Mesenchymal stem cell (in vitro differentiated cells and primary cell): ENCODE measurements around the gene GMFB.

ENCODE experiments used
- DNase-seq: peaks from one replicate; pipeline ENCODE4 v3.0.0-alpha.2; 2013
- H2AFZ ChIP-seq: one replicate; pipeline ENCODE4 v1.6.1; 2013; ENCODE audit warnings: low read depth, mild to moderate bottlenecking, control low read depth, inconsistent platforms, low read length, moderate library complexity
- H2AK5ac ChIP-seq: 2 replicates; pipeline ENCODE4 v1.6.1; 2013; ENCODE audit warnings: low read length, moderate library complexity, mild to moderate bottlenecking, inconsistent platforms; ENCODE audit not compliant: severe bottlenecking
- H2BK120ac ChIP-seq: one replicate; pipeline ENCODE4 v1.6.1; 2013; ENCODE audit warnings: low read depth, mild to moderate bottlenecking, inconsistent platforms, low read length, moderate library complexity
- H2BK12ac ChIP-seq, 2 experiments: one replicate each; pipeline ENCODE4 v1.6.1; 2013; ENCODE audit warnings: inconsistent platforms in 2 of 2, low read length in 2 of 2, mild to moderate bottlenecking in 2 of 2, moderate library complexity in 2 of 2, control low read depth in 1 of 2
- H2BK15ac ChIP-seq: one replicate; pipeline ENCODE4 v1.6.1; 2013; ENCODE audit warnings: mild to moderate bottlenecking, low read depth, inconsistent platforms; ENCODE audit not compliant: poor library complexity, severe bottlenecking
- H2BK5ac ChIP-seq: 2 replicates; pipeline ENCODE4 v1.6.1; 2013; ENCODE audit warnings: low read depth, mild to moderate bottlenecking, low read length, control low read depth, inconsistent platforms; ENCODE audit not compliant: poor library complexity, severe bottlenecking
- H3K14ac ChIP-seq, 2 experiments: one replicate each; pipeline ENCODE4 v1.6.1; 2013; ENCODE audit warnings: inconsistent platforms in 2 of 2, low read length in 2 of 2, control low read depth in 1 of 2, mild to moderate bottlenecking in 1 of 2, moderate library complexity in 1 of 2
- H3K18ac ChIP-seq, 2 experiments: one replicate each; pipeline ENCODE4 v1.6.1; 2013; ENCODE audit warnings: inconsistent platforms in 2 of 2, low read length in 2 of 2, control low read depth in 1 of 2, low read depth in 1 of 2, mild to moderate bottlenecking in 1 of 2
- H3K23ac ChIP-seq, 2 experiments: one replicate each; pipeline ENCODE4 v1.6.1; 2013; ENCODE audit warnings: inconsistent platforms in 2 of 2, low read length in 2 of 2, mild to moderate bottlenecking in 2 of 2, moderate library complexity in 2 of 2, control low read depth in 1 of 2
- H3K27ac ChIP-seq: 2 replicates; pipeline ENCODE4 v1.5.1; 2013; ENCODE audit warnings: mild to moderate bottlenecking, moderate library complexity, low read length, control low read depth, inconsistent platforms; ENCODE audit not compliant: poor library complexity, severe bottlenecking
- H3K27me3 ChIP-seq, 2 experiments: 2 replicates each; pipeline versions ENCODE4 v1.6.1 to v1.7.0; 2013; ENCODE audit warnings: low read length in 2 of 2, mild to moderate bottlenecking in 2 of 2, moderate library complexity in 2 of 2, control low read depth in 1 of 2, inconsistent platforms in 1 of 2; ENCODE audit not compliant: control insufficient read depth in 1 of 2, insufficient read depth in 1 of 2
- H3K36me3 ChIP-seq, 2 experiments: 2 replicates each; pipeline versions ENCODE4 v1.6.1 to v1.7.0; 2013; ENCODE audit warnings: low read length in 2 of 2, control low read depth in 1 of 2, inconsistent platforms in 1 of 2, low read depth in 1 of 2, mild to moderate bottlenecking in 1 of 2; ENCODE audit not compliant: insufficient read depth in 2 of 2, control insufficient read depth in 1 of 2
- H3K4ac ChIP-seq, 2 experiments: one replicate each; pipeline ENCODE4 v1.6.1; 2013; ENCODE audit warnings: inconsistent platforms in 2 of 2, low read length in 2 of 2, mild to moderate bottlenecking in 2 of 2, moderate library complexity in 2 of 2, control low read depth in 1 of 2, low read depth in 1 of 2
- H3K4me1 ChIP-seq: 2 replicates; pipeline ENCODE4 v1.6.1; 2013; ENCODE audit warnings: low read depth, low read length, control low read depth; ENCODE audit not compliant: control insufficient read depth, insufficient read depth
- H3K4me2 ChIP-seq: 2 replicates; pipeline ENCODE4 v1.6.1; 2013; ENCODE audit warnings: low read length, mild to moderate bottlenecking, inconsistent platforms; ENCODE audit not compliant: poor library complexity, severe bottlenecking
- H3K4me3 ChIP-seq, 2 experiments: 2 replicates each; pipeline versions ENCODE4 v1.5.1 to v1.7.0; 2013; ENCODE audit warnings: low read length in 2 of 2, mild to moderate bottlenecking in 2 of 2, control low read depth in 1 of 2, low read depth in 1 of 2; ENCODE audit not compliant: insufficient read depth in 1 of 2
- H3K79me1 ChIP-seq: replicated peaks from 2 replicates; pipeline ENCODE4 v1.6.1; 2013; ENCODE audit warnings: mild to moderate bottlenecking, control low read depth, low read length, inconsistent platforms; ENCODE audit not compliant: poor library complexity, severe bottlenecking
- H3K9ac ChIP-seq: 2 replicates; pipeline ENCODE4 v1.7.0; 2013; ENCODE audit warnings: mild to moderate bottlenecking, low read length, moderate library complexity
- H3K9me3 ChIP-seq: 2 replicates; pipeline ENCODE4 v1.7.0; 2013; ENCODE audit warnings: mild to moderate bottlenecking, low read length; ENCODE audit not compliant: control insufficient read depth
- H4K8ac ChIP-seq: one replicate; pipeline ENCODE4 v1.6.1; 2013; ENCODE audit warnings: inconsistent platforms, mild to moderate bottlenecking, low read length, moderate library complexity
- H4K91ac ChIP-seq: one replicate; pipeline ENCODE4 v1.6.1; 2013; ENCODE audit warnings: mild to moderate bottlenecking, low read length, inconsistent platforms
- WGBS: methylation state at CpG from one replicate; pipeline ENCODE4 v1.1.7; 2013; ENCODE audit warnings: mixed read lengths; 5-methylcytosine and 5-hydroxymethylcytosine counted together

Gene GMFB

GRCh38 chr14:54512393-54512792 is 23.6 kb upstream of the GMFB start:
- H3K79me1 ChIP-seq, result peaks cover 13% of the 10 kb centered on the region
- H4K91ac ChIP-seq, result no peak overlapping the region
- H2BK12ac ChIP-seq, result no peak overlapping the region
- no peak overlapping the region for H3K18ac ChIP-seq
- no peak overlapping the region for H2BK15ac ChIP-seq
- H3K9me3 ChIP-seq, result peaks cover 18% of the 10 kb centered on the region
- no peak overlapping the region for H2AK5ac ChIP-seq
- H4K8ac ChIP-seq, result no peak overlapping the region
- peaks cover 3 to 31% of the 10 kb centered on the region in 2 experiments for H3K36me3 ChIP-seq
- H3K4me3 ChIP-seq, result no peak overlapping the region
- no peaks in the 10 kb centered on the region for H3K4me1 ChIP-seq
- no peaks in the 10 kb centered on the region for H3K27me3 ChIP-seq
- no peak overlapping the region for H3K14ac ChIP-seq
- H3K9ac ChIP-seq, result no peak overlapping the region
- no peak overlapping the region for H2BK120ac ChIP-seq
- no peak overlapping the region for H3K4ac ChIP-seq
- H2BK5ac ChIP-seq, result no peak overlapping the region
- no peak overlapping the region for H3K27ac ChIP-seq
- WGBS, result 33% methylated on average over 1 of the region's 1 CpG
- DNase-seq, result peak; percentile 27
- H3K23ac ChIP-seq, result no peak overlapping the region
- no peak overlapping the region for H3K4me2 ChIP-seq
- no peak overlapping the region for H2AFZ ChIP-seq

GRCh38 chr14:54509546-54510501 is 21.0 kb upstream of the GMFB start, which contains the start of gene CGRRF1:
Gene CGRRF1 (plus strand): TSS chr14:54509906. CDS start chr14:54509960, 54 bp downstream.
- no peak within 1 kb of the TSS for H2AK5ac ChIP-seq
- no peak within 1 kb of the TSS for H2BK15ac ChIP-seq
- no peak within 1 kb of the TSS for H2BK120ac ChIP-seq
- H4K8ac ChIP-seq, result peak within 1 kb of the TSS; percentile 67
- no peaks in the 10 kb centered on the region for H3K27me3 ChIP-seq
- under 1% methylated on average over 66 of the region's 66 CpGs for WGBS
- H3K23ac ChIP-seq, result no peak within 1 kb of the TSS
- H3K4ac ChIP-seq, result peak within 1 kb of the TSS in 1 of 2 experiments; percentile 9
- peaks cover 0 to 21% of the 10 kb centered on the region in 2 experiments for H3K36me3 ChIP-seq
- DNase-seq, result peak; percentile 99
- peak within 1 kb of the TSS; percentile 96 for H3K9ac ChIP-seq
- H2BK12ac ChIP-seq, result no peak within 1 kb of the TSS
- peak within 1 kb of the TSS; percentile 60 for H2AFZ ChIP-seq
- no peaks in the 10 kb centered on the region for H3K9me3 ChIP-seq
- H3K4me3 ChIP-seq, result peak within 1 kb of the TSS; percentile 82 to 95
- H3K4me2 ChIP-seq, result peak within 1 kb of the TSS; percentile 82
- no peaks in the 10 kb centered on the region for H3K4me1 ChIP-seq
- H3K79me1 ChIP-seq, result peaks cover 12% of the 10 kb centered on the region
- no peak within 1 kb of the TSS for H2BK5ac ChIP-seq
- no peak within 1 kb of the TSS for H4K91ac ChIP-seq
- H3K14ac ChIP-seq, result peak within 1 kb of the TSS in 1 of 2 experiments; percentile 86
- peak within 1 kb of the TSS; percentile 39 for H3K27ac ChIP-seq
- peak within 1 kb of the TSS; percentile 9 to 63 for H3K18ac ChIP-seq

- no peak overlapping the region for H3K27ac ChIP-seq
- no peak overlapping the region for H3K4me3 ChIP-seq
- peak overlapping the region; percentile 69 for H2AFZ ChIP-seq
- no peaks in the 10 kb centered on the region for H3K9me3 ChIP-seq
- H3K18ac ChIP-seq, result no peak overlapping the region
- no peak overlapping the region for H2BK5ac ChIP-seq
- no peak overlapping the region for H3K23ac ChIP-seq
- DNase-seq, result peak; percentile 72
- H3K4me1 ChIP-seq, result no peaks in the 10 kb centered on the region
- no peak overlapping the region for H3K4ac ChIP-seq
- H3K36me3 ChIP-seq, result no peaks in the 10 kb centered on the region
- H3K27me3 ChIP-seq, result peaks cover 0 to 6% of the 10 kb centered on the region in 2 experiments
- H3K14ac ChIP-seq, result no peak overlapping the region
- no peak overlapping the region for H3K4me2 ChIP-seq
- H2BK12ac ChIP-seq, result no peak overlapping the region
- H2AK5ac ChIP-seq, result no peak overlapping the region
- H3K9ac ChIP-seq, result no peak overlapping the region
- H4K8ac ChIP-seq, result peak overlapping the region; percentile 59
- no peaks in the 10 kb centered on the region for H3K79me1 ChIP-seq
- H4K91ac ChIP-seq, result no peak overlapping the region
- no peak overlapping the region for H2BK120ac ChIP-seq
- WGBS, result 64% methylated on average over 3 of the region's 3 CpGs
- H2BK15ac ChIP-seq, result no peak overlapping the region
These were observed 14.7 kb upstream of the GMFB start for GRCh38 chr14:54503486-54503885.

- Histone ChIP-seq H3K27me3 (peaks cover 0 to 6% of the 10 kb centered on the region in 2 experiments), H2BK120ac (no peak overlapping the region)
- 60% methylated on average over 2 of the region's 2 CpGs for WGBS
These were observed 13.8 kb upstream of the GMFB start for GRCh38 chr14:54502602-54503001.

More at GRCh38 chr14:54502602-54503001, 13.8 kb upstream of the GMFB start:
- Histone ChIP-seq H3K27ac (no peak overlapping the region), H3K4ac (no peak overlapping the region), H2BK12ac (no peak overlapping the region), H3K79me1 (no peaks in the 10 kb centered on the region), H4K91ac (no peak overlapping the region), H2AK5ac (no peak overlapping the region), H3K14ac (no peak overlapping the region), H3K4me2 (no peak overlapping the region), H3K23ac (no peak overlapping the region), H3K4me3 (no peak overlapping the region), H2BK5ac (no peak overlapping the region), H3K36me3 (no peaks in the 10 kb centered on the region), H3K9me3 (no peaks in the 10 kb centered on the region), H3K18ac (no peak overlapping the region), H3K4me1 (no peaks in the 10 kb centered on the region), H3K9ac (no peak overlapping the region), H4K8ac (no peak overlapping the region), H2BK15ac (no peak overlapping the region), H2AFZ (no peak overlapping the region)
- no peak for DNase-seq
